ENCODE data around the gene SUGCT. TPM values are rescaled to one million over a fixed set of nuclear protein-coding genes. Genes with fewer than 3 reads are reported as not detected.

SUGCT gene
- total and polyA plus RNA-seq, 12 donors: 8.4 to 96.4 (median 25.5) TPM

GRCh38 chr7:40490603-40490924 is 355.8 kb downstream of the SUGCT start:
- TF ChIP-seq POLR2A (IDR thresholded peaks at IDR 0.05) (no peak), CTCF (IDR thresholded peaks at IDR 0.05) (no peak)
- Histone ChIP-seq H3K9me3 (replicated peaks in 1 of 3) (no peaks in the 10 kb centered on the region), H3K27me3 (no peaks in the 10 kb centered on the region), H3K4me3 (no peak overlapping the region), H3K27ac (no peak overlapping the region), H3K4me1 (replicated peaks in 1 of 2) (no peaks in the 10 kb centered on the region), H3K36me3 (replicated peaks in 1 of 2) (no peaks in the 10 kb centered on the region)
- intact Hi-C loops (cut with DNase I): no loop called here
- DNase-seq: no peak

- 86 to 94% (median 92%) methylated on average over 4 of the region's 4 CpGs for WGBS, 4 donors
These were observed 358.1 kb downstream of the SUGCT start for GRCh38 chr7:40492946-40493345.

GRCh38 chr7:40493609-40494051 is 358.8 kb downstream of the SUGCT start:
- no peaks in the 10 kb centered on the region for H3K36me3 ChIP-seq (replicated peaks in 1 of 2)
- no peaks in the 10 kb centered on the region for H3K27me3 ChIP-seq
- no peaks in the 10 kb centered on the region for H3K4me1 ChIP-seq (replicated peaks in 1 of 2)
- TF ChIP-seq CTCF (IDR thresholded peaks at IDR 0.05) (no peak), POLR2A (IDR thresholded peaks at IDR 0.05) (no peak)
- DNase-seq: no peak
- no peak overlapping the region for H3K4me3 ChIP-seq
- intact Hi-C loops (cut with DNase I): no loop called here
- H3K9me3 ChIP-seq (replicated peaks in 1 of 3): no peaks in the 10 kb centered on the region
- no peak overlapping the region for H3K27ac ChIP-seq
- WGBS, 4 donors: 50 to 69% (median 63%) methylated on average over 5 of the region's 5 CpGs

More at GRCh38 chr7:40492946-40493345, 358.1 kb downstream of the SUGCT start:
- Histone ChIP-seq H3K36me3 (replicated peaks in 1 of 2) (no peaks in the 10 kb centered on the region), H3K4me3 (no peak overlapping the region), H3K4me1 (replicated peaks in 1 of 2) (no peaks in the 10 kb centered on the region), H3K27me3 (no peaks in the 10 kb centered on the region), H3K27ac (no peak overlapping the region), H3K9me3 (replicated peaks in 1 of 3) (no peaks in the 10 kb centered on the region)
- no peak for TF ChIP-seq CTCF (IDR thresholded peaks at IDR 0.05)
- no peak for TF ChIP-seq POLR2A (IDR thresholded peaks at IDR 0.05)
- intact Hi-C loops (cut with DNase I): no loop called here
- no peak for DNase-seq

GRCh38 chr7:40498924-40499510 is 364.2 kb downstream of the SUGCT start:
- no peaks in the 10 kb centered on the region for H3K27me3 ChIP-seq
- DNase-seq: no peak
- intact Hi-C loops (cut with DNase I): no loop called here
- no peaks in the 10 kb centered on the region for H3K36me3 ChIP-seq (replicated peaks in 1 of 2)
- H3K4me1 ChIP-seq (replicated peaks in 1 of 2): no peaks in the 10 kb centered on the region
- H3K9me3 ChIP-seq (replicated peaks in 1 of 3): no peaks in the 10 kb centered on the region
- TF ChIP-seq CTCF (IDR thresholded peaks at IDR 0.05) (no peak), POLR2A (IDR thresholded peaks at IDR 0.05) (no peak)
- H3K27ac ChIP-seq: no peak overlapping the region
- 95 to 96% (median 95%) methylated on average over 11 of the region's 11 CpGs for WGBS, 4 donors
- H3K4me3 ChIP-seq: no peak overlapping the region
